ENCODE measurements around the gene SUSD6.

The SUSD6 gene

DNA sequence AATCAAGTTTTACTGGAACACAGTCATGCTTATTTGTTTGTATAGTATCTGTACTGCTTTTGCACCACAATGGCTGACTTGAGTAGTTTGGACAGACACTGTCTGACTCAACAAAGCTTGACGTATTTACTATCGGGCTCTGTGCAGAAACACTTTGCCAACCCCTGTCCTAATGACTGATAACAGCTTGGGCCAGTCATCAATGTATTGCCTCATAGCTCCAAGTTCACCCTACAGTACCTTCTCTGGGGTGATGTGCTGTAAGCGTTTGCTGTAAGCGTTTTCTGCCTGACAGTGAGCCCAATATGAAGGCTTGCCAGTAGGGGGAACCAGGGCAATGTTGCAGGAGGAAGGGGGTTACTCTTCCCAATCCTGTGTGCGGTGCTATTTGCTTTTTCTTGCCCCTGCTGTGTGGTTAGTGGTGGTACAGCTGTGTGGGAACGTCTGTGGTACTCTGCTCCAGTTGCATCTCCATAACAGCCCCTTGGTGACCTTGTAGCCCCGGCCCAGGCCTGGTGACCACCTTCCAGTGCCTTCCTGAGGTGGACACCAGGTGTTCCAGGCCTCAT, 31.3 kb upstream of the SUSD6 start:
- H3K27ac ChIP-seq = no peak overlapping the region
- TF ChIP-seq, protein P1, sequence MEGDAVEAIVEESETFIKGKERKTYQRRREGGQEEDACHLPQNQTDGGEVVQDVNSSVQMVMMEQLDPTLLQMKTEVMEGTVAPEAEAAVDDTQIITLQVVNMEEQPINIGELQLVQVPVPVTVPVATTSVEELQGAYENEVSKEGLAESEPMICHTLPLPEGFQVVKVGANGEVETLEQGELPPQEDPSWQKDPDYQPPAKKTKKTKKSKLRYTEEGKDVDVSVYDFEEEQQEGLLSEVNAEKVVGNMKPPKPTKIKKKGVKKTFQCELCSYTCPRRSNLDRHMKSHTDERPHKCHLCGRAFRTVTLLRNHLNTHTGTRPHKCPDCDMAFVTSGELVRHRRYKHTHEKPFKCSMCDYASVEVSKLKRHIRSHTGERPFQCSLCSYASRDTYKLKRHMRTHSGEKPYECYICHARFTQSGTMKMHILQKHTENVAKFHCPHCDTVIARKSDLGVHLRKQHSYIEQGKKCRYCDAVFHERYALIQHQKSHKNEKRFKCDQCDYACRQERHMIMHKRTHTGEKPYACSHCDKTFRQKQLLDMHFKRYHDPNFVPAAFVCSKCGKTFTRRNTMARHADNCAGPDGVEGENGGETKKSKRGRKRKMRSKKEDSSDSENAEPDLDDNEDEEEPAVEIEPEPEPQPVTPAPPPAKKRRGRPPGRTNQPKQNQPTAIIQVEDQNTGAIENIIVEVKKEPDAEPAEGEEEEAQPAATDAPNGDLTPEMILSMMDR (conservative IDR thresholded peaks at IDR 0.05) = peak; percentile 45

DNA sequence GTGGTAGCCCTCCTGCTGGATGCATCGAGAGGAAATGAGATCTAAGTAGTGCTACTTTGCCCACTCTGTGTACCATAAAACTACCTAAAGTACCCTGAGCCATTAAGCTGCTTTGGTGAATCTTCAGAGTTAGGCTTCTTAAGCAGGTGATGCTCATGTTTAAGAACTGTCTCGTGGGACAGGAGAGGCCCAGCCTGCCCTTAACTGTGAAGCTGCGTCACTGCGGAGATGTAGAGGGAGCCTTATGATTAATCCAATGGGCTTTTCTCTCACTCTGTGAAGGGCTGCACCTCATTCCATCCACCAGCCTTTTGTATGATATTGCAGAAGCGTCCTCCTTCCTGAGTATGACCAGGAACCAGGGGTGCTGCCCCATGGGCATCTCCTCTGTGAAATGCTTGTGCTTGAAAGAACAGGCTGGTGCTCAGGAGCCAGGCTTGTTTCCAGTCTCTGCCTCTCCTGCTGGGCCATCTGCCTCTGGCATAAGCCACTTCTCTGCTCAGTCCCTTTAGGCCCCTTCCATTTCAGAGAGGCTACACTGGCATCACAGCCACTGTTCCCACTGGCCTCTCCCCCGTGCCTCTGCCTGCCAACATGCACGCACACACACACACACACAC, 30.0 kb upstream of the SUSD6 start:
- TF ChIP-seq, protein P1 (conservative IDR thresholded peaks at IDR 0.05) = no peak
- no peak overlapping the region for H3K27ac ChIP-seq

DNA sequence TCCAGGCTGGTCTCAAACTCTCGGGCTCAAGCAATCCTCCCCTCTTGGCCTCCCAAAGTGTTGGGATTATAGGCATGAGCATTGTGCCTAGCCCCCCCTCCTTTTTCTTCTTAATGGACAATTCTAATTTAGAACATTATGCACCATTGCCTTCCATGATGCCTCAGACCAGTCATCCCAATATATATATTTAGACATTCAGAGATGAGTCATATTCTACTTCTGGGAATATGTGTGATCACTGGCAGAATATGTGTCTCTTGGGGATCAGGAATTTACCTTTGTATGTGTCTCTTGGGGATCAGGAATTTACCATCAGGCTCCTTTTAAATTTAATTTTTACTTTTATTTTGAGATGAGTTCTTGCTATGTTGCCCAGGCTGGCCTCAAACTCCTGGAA, 29.2 kb upstream of the SUSD6 start:
- H3K27ac ChIP-seq = no peak overlapping the region
- TF ChIP-seq, protein P1 (conservative IDR thresholded peaks at IDR 0.05) = no peak

DNA sequence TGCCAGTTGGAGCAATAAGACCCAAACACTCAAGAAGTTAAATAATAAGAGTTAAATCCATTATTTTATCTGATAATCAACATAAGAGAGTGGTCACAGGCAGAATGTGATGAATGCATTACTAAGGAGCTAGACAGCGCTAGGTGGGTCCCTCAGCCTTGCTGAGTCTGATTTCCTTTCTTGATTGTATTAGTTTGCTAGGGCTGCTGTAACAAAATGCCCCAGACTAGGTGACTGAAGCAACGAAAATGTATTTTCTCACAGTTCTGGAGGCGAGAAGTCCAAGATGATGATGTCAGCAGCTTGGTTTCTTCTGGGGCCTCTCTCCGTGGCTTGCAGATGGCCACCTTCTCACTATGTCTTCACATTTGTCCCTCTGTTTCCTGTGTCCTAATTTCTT, 28.6 kb upstream of the SUSD6 start:
- TF ChIP-seq, protein P1 (conservative IDR thresholded peaks at IDR 0.05) = no peak
- no peak overlapping the region for H3K27ac ChIP-seq

DNA sequence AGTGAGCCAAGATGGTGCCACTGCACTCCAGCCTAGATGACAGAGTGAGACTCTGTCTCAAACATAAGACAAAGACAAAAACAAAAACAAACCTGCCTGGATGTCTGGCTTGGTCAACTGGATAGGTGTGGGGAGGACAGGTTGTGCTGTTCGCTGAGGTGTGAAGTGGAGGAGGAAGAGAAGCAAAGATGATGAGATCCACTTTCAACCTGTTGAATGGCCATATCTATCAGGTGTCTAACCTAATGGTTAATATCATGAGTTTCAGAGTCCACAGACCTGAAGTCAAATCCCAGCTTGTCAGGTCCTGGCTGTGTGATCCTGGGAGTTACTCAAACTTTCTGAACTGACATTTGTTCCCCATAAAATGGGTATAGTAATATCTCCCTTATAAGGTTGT, 27.0 kb upstream of the SUSD6 start:
- no peak overlapping the region for H3K27ac ChIP-seq
- TF ChIP-seq, protein P1 (conservative IDR thresholded peaks at IDR 0.05) = no peak

DNA sequence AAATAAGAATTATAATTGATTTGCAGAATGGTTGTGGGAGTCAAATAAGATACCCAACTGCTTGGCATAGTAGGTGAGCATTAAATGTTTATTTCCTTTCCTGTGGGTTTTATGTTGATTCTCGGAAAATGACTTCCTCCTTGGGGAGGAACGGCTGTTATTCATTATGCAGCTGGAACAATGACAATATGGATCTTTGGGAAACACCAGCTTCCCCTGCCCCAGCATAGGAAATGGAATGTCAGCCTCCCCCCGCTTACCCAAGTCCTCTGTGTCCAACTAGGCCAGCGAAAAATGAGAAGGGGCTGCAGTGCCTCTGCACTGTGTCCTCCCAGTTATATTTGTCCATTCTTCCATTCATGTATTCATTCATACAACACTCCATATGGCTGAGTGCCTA, 25.0 kb upstream of the SUSD6 start:
- TF ChIP-seq, protein P1 (conservative IDR thresholded peaks at IDR 0.05) = no peak
- no peak overlapping the region for H3K27ac ChIP-seq

DNA sequence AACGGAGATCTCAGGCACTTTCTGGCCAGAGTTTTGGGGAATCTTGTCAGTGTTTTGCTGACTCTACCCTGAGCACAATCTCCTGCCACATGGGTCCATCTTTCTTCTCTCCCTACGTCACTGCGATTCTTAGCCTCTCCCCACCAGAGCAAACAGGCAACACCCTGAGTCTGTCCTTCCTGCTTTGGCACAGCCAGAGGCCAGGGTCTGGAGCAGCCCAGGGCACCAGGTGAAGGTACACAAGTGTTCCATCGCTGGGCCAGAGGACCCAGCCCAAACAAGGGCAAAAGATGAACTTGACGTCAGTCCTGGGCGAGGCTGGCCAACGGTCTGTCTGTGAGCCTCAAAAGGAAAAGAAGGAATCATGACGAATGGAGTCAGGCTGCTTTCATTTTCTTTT, 24.0 kb upstream of the SUSD6 start:
- no peak overlapping the region for H3K27ac ChIP-seq
- TF ChIP-seq, protein P1 (conservative IDR thresholded peaks at IDR 0.05) = no peak

Measured in VCaP (cell line).